Testis (tissue), 2 donors: ENCODE results near the gene FOXC1.

Experiments used
- POLR2A ChIP-seq: fragments of 450-650 bp; IDR thresholded peaks from one replicate; pipeline ENCODE4 v1.6.1; 2017; ENCODE audit warnings: antibody characterized with exemption, mild to moderate bottlenecking, moderate library complexity
- TF ChIP-seq, protein P1 (sequence below), 3 experiments: fragments of 450-650 bp in 2 of 3; fragments of 200-600 bp in 1 of 3; sonication (generic) in 1 of 3; IDR thresholded peaks; one replicate each; pipeline ENCODE4 v1.5.1; 2016 to 2019; ENCODE audit warnings: antibody characterized with exemption in 3 of 3, mild to moderate bottlenecking in 2 of 3, moderate library complexity in 1 of 3

DNA sequence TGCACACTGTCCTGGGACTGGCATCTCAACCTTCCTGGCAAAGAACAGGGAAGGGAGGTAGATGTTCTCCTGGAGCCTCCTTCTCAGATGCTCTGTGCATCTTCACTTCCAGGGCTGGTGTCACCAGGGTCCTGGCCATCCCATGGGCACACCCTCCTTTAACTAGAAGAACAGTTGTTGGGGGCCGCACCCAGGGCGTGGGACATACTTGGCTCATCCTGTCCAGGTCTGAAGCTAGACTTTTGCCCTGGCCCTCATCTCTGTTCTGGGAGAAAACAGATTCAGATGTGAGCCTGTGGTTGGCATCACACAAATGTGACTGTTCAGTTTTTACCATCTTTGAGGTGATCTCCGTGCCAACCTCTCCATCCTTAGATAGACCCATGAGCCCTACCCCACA lies 41.6 kb downstream of the FOXC1 start:
- TF ChIP-seq, protein P1, sequence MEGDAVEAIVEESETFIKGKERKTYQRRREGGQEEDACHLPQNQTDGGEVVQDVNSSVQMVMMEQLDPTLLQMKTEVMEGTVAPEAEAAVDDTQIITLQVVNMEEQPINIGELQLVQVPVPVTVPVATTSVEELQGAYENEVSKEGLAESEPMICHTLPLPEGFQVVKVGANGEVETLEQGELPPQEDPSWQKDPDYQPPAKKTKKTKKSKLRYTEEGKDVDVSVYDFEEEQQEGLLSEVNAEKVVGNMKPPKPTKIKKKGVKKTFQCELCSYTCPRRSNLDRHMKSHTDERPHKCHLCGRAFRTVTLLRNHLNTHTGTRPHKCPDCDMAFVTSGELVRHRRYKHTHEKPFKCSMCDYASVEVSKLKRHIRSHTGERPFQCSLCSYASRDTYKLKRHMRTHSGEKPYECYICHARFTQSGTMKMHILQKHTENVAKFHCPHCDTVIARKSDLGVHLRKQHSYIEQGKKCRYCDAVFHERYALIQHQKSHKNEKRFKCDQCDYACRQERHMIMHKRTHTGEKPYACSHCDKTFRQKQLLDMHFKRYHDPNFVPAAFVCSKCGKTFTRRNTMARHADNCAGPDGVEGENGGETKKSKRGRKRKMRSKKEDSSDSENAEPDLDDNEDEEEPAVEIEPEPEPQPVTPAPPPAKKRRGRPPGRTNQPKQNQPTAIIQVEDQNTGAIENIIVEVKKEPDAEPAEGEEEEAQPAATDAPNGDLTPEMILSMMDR (IDR thresholded peaks at IDR 0.05) = no peak
- TF ChIP-seq POLR2A = no peak
